ENCODE results near the gene NR1D2.

DNA sequence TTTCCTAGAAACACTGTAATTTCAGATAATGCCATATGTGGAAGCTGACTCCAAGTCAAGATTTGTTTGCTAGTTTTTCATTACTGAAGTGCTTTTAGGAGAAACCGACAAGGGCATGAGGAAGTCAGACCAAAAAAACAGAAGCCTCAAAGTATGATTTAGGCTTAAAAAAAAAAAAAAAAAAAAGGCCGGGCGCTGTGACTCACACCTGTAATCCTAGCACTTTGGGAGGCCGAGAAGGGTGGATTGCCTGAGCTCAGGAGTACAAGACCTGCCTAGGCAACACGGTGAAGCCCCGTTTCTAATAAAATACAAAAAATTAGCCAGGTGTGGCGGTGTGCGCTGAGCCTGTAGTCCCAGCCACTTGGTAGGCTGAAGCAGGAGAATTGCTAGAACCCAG, 16.6 kb upstream of the NR1D2 start:
- TF ChIP-seq, protein P1, sequence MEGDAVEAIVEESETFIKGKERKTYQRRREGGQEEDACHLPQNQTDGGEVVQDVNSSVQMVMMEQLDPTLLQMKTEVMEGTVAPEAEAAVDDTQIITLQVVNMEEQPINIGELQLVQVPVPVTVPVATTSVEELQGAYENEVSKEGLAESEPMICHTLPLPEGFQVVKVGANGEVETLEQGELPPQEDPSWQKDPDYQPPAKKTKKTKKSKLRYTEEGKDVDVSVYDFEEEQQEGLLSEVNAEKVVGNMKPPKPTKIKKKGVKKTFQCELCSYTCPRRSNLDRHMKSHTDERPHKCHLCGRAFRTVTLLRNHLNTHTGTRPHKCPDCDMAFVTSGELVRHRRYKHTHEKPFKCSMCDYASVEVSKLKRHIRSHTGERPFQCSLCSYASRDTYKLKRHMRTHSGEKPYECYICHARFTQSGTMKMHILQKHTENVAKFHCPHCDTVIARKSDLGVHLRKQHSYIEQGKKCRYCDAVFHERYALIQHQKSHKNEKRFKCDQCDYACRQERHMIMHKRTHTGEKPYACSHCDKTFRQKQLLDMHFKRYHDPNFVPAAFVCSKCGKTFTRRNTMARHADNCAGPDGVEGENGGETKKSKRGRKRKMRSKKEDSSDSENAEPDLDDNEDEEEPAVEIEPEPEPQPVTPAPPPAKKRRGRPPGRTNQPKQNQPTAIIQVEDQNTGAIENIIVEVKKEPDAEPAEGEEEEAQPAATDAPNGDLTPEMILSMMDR (IDR thresholded peaks at IDR 0.05) = no peak
- TF ChIP-seq PREB (CRISPR knock-in tag; IDR thresholded peaks at IDR 0.05; ENCODE audit: borderline replicate concordance) = no peak
- no peak for TF ChIP-seq TCF7 (CRISPR knock-in tag; IDR thresholded peaks at IDR 0.05; ENCODE audit: low read depth)
- TF ChIP-seq, protein P2, sequence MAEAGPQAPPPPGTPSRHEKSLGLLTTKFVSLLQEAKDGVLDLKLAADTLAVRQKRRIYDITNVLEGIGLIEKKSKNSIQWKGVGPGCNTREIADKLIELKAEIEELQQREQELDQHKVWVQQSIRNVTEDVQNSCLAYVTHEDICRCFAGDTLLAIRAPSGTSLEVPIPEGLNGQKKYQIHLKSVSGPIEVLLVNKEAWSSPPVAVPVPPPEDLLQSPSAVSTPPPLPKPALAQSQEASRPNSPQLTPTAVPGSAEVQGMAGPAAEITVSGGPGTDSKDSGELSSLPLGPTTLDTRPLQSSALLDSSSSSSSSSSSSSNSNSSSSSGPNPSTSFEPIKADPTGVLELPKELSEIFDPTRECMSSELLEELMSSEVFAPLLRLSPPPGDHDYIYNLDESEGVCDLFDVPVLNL (CRISPR knock-in tag; IDR thresholded peaks at IDR 0.05; ENCODE audit: borderline replicate concordance, low read depth) = no peak
- no peak for TF ChIP-seq ESRRA (CRISPR knock-in tag; IDR thresholded peaks at IDR 0.05; ENCODE audit: borderline replicate concordance)
- no peak for TF ChIP-seq NFYB (CRISPR knock-in tag; conservative IDR thresholded peaks at IDR 0.05; ENCODE audit: low read depth)
- no peak for TF ChIP-seq ELF4 (CRISPR knock-in tag; IDR thresholded peaks at IDR 0.05; ENCODE audit: low read depth)
- no peak for TF ChIP-seq CREM (CRISPR knock-in tag; IDR thresholded peaks at IDR 0.05)
- no peak for TF ChIP-seq FOXK1 (CRISPR knock-in tag; IDR thresholded peaks at IDR 0.05)
- no peak for TF ChIP-seq NR1H2 (CRISPR knock-in tag; IDR thresholded peaks at IDR 0.05)
- TF ChIP-seq JUN (CRISPR knock-in tag; IDR thresholded peaks at IDR 0.05) = no peak
- TF ChIP-seq E2F5 (CRISPR knock-in tag; IDR thresholded peaks at IDR 0.05) = no peak

Measured in WTC11 (cell line).